HG03571 (cell line): Measurements from ENCODE around the gene RPS6KA4.

Experiments
- ATAC-seq: cut with Tn5 transposase; IDR thresholded peaks from one replicate; pipeline ENCODE4 v1.9.1; 2021; ENCODE audit not compliant: unreplicated experiment

RPS6KA4 gene

DNA sequence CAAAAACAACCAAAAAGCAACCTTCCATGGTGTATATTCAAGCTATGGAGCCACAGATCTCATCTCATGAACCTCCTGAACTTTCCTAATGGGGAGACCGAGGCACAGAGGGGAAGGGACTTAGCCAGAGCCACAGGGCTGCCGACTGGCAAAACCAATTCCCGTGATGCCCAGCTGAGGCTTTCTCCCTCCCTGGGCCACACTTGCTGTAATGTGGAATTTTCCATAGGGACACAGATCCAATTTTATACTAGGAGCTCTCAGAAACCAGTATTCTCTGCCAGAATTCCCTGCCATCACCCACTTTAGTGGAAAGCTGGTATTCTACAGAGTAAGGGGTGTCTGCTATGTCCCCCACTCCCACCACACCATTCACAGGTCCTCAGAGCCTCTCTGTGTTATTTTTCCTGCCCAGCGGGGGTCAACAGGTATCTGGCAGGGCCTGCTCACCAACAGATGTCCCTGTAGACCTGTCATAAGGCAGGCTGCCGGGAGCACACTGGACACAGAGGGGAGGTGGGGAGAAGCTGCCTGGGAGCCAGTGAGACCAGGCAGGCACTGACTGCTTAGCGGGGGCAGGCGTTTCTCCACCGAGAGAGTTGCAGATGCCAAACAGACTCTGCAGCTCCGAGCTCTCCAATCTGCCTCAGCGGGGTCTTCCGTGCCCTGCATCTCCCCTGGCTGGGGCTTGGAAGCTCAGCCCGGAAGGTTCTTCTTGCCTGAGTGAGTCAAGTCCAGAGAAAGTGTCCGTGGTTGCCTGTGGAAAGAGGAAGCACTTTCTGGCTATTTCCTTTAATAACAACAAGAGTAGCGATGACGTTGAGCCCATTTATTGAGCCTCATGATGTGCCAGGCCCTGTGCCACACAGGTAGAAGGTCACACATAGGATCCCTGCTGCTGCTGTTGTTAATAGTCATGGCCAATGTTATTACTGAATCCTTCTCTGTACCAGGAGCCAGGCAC, 26.3 kb downstream of the RPS6KA4 start:
- no peak for ATAC-seq

DNA sequence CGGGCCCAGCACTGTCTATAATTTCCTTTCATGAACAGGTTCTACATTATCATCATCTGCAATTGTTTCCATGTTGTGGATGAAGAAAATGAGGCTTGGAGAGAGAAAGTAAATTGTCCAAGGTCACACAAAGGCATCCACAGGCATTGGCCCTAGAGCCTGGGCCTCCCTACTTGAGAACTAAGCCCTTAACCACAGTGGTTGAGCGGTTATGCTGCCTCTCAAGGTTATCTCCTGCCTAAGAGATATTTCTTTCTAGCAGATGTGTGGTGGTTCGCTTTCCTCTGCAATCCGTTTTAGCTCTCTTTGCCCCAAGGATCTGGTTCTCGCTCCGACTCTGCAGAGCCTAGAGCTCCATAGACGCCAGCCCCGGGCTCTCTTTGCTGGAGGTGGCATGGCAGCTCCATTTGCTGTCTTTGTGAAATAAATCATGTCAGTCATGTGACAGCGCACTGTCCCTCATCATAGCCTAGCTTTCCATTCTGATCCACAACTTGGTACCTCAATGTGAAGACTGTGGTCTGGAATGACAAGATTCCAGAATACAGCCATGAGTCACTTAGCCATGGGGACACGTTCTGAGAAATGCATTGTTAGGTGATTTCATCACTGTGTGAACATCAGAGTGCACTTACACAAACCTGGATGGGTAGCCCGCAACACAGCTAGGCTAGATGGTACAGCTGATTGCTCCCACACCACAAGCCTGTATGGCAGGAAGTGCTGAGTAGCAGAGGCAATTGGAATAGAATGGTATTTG, 27.2 kb downstream of the RPS6KA4 start:
- ATAC-seq: no peak

DNA sequence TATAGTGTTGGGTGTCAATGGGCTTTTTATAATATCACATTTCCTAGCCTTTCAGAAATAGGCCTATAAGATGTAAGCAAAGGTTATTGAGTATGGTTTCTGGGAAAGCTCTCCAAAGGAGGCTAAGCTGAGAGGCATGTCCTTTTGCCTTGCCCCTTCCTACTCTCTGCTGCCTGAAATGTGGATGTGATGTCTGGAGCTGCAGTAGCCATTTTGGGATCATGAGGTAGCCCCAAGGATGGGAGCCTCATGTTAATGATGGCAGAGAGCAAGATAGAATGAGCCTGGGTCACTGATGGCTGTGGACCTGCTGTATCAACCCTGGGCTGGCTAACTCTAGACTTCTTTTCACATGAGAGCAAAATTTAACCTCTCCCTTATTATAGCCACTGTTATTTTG, 29.0 kb downstream of the RPS6KA4 start:
- ATAC-seq: no peak

DNA sequence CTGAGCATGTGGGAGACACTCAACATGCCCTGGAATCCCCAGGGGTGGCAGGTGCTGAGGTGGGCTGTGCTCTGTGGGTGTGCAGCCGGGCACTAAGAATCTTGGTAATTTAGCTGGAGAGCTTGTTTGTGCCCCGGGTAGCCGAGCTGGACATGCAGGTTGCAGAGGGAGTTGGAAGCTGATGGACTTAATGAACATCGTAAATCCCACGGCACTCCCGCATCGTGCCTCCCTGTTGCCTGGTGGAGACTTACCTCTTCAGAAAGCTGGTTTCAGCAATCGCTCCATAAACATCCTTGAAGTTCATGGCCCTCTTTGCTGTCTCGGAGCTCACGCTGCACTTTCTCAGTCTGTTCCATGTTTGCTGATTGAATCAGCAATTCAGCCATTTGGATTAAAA, 29.9 kb downstream of the RPS6KA4 start:
- no peak for ATAC-seq

DNA sequence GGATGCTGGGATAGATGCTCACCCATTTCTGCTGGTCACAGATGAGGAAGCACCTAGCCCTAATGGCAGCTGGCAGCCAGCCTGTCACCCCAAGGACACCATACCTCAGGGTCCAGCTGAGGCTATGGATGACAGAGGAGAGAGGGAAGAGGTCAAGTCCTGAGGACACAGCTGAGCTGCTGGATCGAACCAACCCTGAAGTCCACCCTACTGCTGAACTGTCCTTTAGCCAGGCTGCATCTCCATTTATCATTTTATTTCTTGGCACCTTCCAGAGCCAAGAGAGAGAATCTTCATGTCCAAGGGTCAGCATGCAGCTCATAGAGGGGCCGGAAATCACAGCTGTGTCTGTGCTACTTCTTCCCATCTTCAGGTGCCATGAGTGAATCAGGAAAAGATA, 30.9 kb downstream of the RPS6KA4 start:
- no peak for ATAC-seq

DNA sequence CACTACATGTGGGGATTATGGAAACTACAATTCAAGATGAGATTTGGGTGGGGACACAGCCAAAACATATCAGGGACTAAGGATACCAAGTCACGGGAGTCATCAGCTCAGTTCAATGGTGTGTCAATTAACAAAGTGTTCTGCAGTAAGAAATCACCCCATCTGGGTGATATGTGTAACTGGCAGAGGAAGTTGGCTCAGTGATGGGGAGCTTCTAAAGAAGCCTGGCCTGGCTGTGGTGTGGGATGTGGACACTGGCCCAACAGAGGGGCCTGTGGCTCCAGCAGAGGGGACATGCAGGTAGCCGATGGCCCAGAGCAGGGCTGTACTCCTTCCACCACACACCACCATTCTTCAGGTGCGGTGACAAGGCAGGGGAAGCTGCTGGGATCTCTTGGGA, 31.6 kb downstream of the RPS6KA4 start:
- no peak for ATAC-seq

DNA sequence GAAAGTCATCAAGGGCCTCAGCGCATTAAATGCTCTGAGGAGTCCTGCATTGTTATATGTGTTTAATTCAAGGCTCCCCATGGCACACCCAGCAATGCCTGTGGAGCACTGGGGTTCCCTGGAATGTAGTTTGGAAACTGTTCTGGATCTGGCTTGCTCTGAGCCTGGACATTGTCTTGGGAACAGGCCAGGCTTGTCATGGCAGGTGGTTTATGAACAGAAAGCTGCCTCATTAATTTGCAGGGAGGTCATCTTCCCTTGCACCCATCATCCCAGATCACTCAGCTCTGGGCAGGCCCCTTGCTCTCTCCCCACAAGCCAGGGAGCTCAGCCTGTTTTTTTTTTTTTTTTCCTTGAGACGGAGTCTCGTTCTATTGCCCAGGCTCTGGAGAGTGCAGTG, 32.9 kb downstream of the RPS6KA4 start:
- ATAC-seq: no peak

DNA sequence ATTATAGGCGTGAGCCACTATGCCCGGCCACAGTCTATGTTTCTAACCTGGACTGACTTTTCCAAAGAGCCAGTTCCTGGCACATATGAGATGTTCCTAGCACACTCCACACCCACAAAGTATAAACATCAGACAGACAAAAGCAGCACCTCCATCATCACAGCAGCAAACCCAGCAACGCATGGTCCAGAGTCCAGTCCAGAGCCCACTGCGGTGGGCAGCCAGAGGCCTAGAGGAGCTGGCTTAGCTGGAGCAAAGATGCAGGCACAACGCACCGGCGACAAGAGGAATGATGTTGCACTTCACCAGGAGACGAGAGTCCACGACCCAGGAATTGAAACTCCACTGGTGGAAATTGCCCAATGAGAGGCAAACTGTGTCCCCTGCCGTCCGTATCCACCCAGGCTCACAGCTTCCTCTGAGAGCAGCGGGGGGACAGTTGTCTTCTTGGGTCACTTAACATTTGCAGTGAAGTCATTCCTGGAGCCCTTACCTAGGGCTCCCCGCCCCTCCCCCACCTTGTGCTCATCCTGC, 36.6 kb downstream of the RPS6KA4 start:
- ATAC-seq: no peak

DNA sequence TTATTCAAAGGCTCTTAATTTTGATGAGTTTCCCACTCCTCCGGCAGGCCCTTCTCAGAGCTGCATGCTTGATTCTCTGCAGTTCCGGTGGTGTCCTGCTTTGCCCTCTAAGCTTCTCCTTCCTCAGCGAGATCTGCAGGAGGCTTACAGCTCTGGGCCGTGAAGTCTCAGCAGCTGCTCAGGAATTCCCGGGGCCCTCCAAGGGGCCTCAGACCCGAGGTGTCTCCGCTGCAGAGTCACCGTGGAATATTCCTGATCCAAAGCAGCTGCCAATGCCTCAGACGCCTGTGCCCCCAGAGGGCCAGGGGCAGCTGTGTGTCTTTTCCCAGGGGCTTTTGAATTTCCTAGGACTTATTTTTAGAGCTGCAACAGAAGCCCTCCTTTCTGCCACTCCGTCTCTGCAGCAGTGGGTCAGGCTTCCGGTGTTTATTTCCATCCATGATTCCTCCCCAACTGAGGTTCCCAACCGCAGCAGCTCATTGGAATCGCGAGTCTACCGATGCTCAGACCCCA, 37.2 kb downstream of the RPS6KA4 start:
- ATAC-seq: no peak

DNA sequence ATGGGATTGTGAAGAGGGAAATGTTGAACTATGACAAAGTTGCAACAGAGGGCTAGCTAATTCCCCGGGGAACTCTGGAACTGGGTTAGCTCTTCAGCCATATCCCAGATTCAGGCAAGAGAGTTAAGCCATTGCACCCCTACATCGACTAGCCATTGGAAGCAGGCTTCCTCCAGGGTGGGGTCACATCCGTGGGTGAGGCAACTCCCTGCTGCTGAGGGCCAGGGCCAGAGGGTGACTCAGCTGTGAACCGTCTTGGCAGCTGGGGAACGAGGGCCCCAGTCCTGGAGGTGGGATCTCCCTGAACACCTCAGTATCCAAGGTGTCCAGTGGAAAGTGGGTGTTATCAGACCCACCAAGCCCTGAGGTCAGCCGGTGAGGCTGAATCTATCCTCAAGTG, 41.1 kb downstream of the RPS6KA4 start:
- no peak for ATAC-seq

DNA sequence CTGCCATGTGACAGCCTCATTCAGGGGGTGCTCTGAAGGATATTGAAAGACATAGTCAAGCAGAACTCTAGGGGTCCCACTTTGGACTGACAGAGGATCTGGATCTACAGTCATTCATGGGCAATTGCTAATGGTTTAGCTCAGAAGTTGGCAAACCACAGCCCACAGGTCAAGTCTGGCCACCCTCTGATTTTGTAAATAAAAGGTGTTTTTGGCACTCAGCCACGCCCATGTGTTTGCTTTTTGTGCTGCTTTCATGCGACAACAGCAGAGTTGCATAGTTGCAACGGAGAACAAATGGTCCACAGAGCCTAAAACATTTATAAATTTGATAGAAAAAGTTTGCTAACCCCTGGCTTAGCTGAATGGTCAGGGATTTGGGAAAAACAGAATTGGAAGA, 41.7 kb downstream of the RPS6KA4 start:
- no peak for ATAC-seq

DNA sequence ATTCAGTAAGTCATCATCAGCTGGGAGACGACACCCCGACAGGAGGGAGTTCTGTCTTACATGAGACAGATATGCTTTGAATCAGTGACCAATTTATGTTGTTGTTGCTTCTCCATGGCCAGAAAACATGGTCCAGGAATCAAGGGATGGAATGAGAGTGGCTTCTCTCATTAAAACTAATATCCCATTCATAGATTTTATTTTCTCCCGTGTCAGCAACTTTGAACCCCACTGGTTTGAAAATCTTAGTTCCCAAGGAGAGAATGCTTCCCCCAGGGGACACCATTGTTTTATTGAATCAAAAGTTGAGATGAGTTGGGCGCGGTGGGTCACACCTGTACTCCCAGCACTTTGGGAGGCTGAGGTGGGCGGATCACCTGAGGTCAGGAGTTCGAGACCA, 42.8 kb downstream of the RPS6KA4 start:
- no peak for ATAC-seq

DNA sequence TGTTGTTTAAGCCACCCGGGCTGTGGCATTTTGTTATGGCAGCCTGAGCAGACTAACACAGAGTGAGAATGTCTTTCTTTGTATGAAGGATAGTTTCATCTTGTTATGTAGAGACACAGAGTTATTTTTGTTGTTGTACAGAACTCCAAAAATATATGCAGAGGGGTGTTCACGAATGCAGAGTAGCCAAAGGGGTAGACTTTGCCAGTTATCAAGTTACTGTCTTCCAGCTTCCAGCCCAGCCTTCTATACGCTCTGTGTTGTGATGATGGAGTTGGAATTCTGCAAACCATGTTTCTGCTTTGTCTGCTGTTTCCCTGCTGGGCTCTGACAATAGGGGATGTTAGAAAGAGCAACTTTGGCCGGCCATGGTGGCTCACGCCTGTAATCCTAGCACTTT, 44.1 kb downstream of the RPS6KA4 start:
- no peak for ATAC-seq

DNA sequence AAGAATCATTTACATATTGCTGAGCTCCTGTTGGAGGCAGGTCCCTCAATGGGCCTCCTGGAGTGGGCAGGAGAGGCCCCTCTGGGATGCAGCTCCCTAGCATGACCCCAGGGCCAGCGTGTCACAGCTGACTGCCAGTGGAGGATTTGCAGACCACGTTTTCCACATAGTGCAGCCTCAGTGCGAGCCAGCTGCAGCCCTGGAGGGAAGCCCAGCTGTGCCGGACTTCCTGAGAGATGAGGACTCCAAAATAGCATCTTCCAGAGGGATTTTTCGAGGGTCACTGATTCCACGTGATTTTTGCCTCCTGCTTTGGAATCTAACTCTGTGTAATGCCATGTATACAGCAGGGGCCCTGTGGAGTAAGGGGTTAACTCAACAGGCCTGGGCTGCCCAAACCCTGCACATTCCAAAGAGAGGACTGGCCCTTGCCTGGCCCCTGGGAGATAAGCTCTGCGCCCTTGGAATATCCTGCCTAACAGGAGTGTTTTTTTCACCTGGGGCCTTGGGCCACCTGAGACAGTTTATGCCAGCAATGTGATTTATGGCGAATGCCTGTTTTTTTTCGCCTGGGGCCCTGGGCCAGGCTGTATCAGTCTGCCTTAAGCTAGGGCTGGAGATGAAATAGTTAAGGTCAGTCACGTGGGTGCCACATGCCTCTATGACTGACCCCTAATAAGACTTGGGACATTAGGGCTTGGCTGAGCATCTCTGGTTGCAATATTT, 47.4 kb downstream of the RPS6KA4 start:
- no peak for ATAC-seq

DNA sequence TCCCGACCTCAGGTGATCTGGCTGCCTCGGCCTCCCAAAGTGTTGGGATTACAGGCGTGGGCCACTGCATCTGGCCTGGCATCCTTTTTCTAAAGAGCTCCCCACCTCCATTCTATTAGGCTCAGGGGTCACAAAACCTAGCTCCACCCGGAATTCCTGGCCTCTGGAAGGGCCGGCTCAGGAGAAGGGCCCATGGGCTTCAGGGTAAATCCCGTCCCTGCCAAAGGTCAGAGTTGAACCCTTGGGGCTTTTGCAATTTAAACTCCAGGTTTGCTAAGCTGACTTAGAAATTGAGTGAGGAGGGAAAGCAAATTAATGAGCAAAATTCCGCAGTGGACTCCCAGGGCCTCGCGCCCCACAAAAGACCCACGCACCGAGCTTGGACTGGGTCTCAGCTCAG, 48.3 kb downstream of the RPS6KA4 start:
- no peak for ATAC-seq

DNA sequence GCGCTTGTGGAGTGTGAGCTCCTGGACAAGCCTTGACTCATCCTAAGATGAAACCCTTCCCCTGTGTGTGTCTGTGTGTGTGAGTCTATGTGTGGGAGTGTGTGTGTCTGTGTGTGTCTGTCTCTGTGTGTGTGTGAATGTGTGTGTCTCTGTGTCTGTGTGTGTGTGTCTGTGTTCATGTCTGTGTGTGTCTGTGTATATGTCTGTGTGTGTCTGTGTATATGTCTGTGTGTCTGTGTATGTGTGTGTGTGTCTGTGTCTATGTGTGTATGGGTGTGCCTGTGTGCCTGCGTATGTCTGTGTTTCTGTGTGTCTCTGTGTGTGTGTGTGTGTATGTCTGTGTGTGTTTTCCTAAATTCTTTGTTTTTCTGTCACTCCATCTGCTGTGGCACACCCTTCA, 48.7 kb downstream of the RPS6KA4 start:
- ATAC-seq: no peak

DNA sequence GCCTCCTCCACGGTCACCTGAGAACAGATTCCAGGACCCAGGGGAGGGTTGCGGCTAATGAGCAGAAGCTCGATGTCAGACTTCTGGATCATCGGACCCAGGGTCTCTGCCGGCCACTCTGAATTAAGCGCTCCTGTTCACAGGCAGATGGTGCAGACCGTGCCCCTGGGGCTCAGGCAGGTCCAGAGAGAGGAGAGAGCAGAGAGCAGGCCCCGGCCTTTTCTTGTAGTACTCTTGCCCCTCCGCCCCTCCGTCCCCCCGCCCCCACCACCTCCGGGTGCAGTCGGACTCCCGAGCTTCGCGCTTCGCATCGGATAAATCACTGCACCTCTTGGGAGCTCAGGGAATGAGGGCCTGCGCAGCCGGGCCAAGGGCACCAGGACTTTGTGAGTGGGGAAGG, 50.3 kb downstream of the RPS6KA4 start:
- no peak for ATAC-seq

DNA sequence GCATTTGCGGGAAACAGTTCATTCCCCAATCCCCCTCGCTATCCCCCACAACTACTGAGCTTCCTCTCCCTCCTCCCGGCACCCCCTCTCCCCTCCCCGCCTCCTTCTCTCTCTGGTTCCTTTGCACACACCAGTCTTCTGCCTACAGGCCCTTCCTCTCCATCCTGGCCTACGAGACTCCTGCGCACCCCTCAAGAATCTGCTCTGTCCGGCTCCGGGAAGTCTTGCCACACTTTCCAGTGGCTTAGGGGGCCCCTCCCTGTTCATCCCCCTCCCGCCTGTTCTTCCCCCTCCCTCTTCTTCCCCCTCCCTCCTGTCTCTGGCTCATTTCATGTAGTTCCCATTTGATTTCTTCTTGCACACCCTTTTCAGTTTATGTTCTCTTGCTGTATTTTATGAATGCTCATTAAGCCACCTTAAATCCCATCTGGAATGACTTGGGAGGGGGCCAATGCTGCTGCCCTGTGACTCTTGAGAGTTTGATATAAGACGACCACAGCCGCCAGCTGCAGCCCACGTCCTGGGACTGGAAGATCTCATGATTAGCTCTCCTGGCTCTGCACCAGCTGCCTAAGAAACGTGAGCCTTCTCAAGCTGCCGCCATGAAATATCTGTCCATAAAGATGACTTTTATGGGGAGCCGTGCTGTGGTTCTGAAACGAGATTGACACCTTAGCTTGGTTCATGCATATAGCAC, 50.9 kb downstream of the RPS6KA4 start:
- no peak for ATAC-seq

DNA sequence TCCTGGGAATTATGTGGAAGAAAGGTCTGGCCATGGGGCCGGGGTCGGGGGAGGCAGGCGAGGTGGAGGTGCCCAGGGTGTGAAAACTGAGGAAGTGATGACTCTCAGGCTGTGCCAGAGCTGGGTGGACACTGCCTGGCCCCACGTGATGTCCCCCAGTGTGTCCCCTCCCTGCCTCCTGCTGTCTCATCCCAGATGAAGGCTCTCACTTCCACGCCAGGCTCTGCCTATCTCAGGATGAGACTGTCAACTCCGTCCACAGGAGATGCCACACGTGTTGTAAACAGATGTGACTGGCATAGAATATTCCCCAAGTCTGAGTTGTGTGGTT, 51.4 kb downstream of the RPS6KA4 start:
- ATAC-seq: no peak

DNA sequence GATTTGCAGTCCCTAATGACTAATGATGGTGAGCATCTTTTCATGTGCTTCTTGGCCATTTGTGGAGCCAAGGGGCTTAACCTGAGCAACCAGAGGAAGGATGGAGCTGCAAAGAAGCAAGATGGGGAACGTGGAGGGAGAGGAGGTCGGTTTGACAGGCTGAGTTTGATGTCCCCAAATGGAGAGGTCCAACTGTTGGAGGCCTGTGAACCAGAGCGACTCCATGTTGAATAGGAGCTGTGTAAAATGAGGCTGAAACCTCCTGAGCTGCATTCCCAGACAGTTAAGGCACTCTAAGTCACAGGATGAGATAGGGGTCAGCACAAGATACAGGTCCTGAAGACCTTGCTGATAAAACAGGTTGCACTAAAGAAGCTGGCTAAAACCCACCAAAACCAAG, 54.5 kb downstream of the RPS6KA4 start:
- no peak for ATAC-seq

DNA sequence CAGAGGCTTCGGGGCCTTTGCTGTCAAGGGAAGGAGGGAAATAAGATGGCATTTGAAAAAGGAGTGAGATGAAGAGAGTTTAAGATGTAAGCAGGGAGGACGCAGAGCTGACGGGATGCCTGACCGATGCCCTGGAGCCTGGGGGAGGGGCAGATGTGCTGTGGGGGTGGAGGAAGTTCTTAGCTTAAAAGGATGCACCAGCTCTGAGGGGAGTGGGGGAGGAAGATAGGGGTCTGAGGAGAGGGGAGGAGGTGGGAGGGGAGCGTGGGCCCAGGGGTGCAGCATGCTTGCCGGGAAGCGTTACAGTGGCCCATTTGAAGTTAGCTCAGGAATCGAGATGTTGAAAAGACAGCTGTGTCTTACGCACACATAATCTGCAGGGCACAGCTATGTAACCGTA, 56.3 kb downstream of the RPS6KA4 start:
- ATAC-seq: no peak
